Endodermal cell (in vitro differentiated cells): Measurements from ENCODE around the gene SEMA4A. TPM values are rescaled to one million over a fixed set of nuclear protein-coding genes. Genes with fewer than 3 reads are reported as not detected.
A peak's percentile ranks its signal among the peaks of the same experiment; 100 is the strongest.

Experiments
- DNase-seq: peaks from one replicate; pipeline ENCODE4 v3.0.0-alpha.2; 2017
- H3K27ac ChIP-seq: 2 replicates; pipeline ENCODE4 v1.5.1; 2013; ENCODE audit warnings: mild to moderate bottlenecking, low read depth, low read length, moderate library complexity
- H3K27me3 ChIP-seq: 2 replicates; pipeline ENCODE4 v1.6.1; 2013; ENCODE audit warnings: mild to moderate bottlenecking, low read length, moderate library complexity; ENCODE audit not compliant: insufficient read depth, control insufficient read depth, poor library complexity, severe bottlenecking
- H3K36me3 ChIP-seq: 2 replicates; pipeline ENCODE4 v1.7.0; 2013; ENCODE audit warnings: mild to moderate bottlenecking, low read length, moderate library complexity; ENCODE audit not compliant: control insufficient read depth, insufficient read depth
- H3K4me1 ChIP-seq: one replicate; pipeline ENCODE4 v1.7.0; 2013; ENCODE audit warnings: low read length; ENCODE audit not compliant: control insufficient read depth, insufficient read depth
- H3K4me3 ChIP-seq: 2 replicates; pipeline ENCODE4 v1.5.1; 2013; ENCODE audit warnings: mild to moderate bottlenecking, low read length, moderate library complexity
- H3K9ac ChIP-seq: 2 replicates; pipeline ENCODE4 v1.6.1; 2013; ENCODE audit warnings: mild to moderate bottlenecking, low read length, moderate library complexity; ENCODE audit not compliant: poor library complexity, severe bottlenecking; ENCODE audit errors: extremely low read depth
- H3K9me3 ChIP-seq: 2 replicates; pipeline ENCODE4 v1.6.1; 2013; ENCODE audit warnings: mild to moderate bottlenecking, low read length, moderate library complexity; ENCODE audit not compliant: control insufficient read depth
- H3K27ac Mint-ChIP-seq: 2 replicates; pipeline ENCODE4 v1.8.0; 2020; ENCODE audit warnings: mixed read lengths
- H3K27me3 Mint-ChIP-seq: 2 replicates; pipeline ENCODE4 v1.8.0; 2021; ENCODE audit warnings: mild to moderate bottlenecking, mixed read lengths; ENCODE audit not compliant: insufficient read depth
- H3K36me3 Mint-ChIP-seq: 2 replicates; pipeline ENCODE4 v1.8.0; 2020; ENCODE audit warnings: low read depth, mixed read lengths
- H3K4me1 Mint-ChIP-seq: 2 replicates; pipeline ENCODE4 v1.8.0; 2020; ENCODE audit warnings: mixed read lengths
- H3K4me3 Mint-ChIP-seq: 2 replicates; pipeline ENCODE4 v1.8.0; 2020; ENCODE audit warnings: mild to moderate bottlenecking, moderate library complexity, mixed read lengths
- H3K9me3 Mint-ChIP-seq: 2 replicates; pipeline ENCODE4 v1.8.0; 2020; ENCODE audit warnings: mild to moderate bottlenecking, mixed read lengths
- CTCF ChIP-seq: fragments of 200-600 bp; sonication (generic); conservative IDR thresholded peaks from 2 replicates; pipeline ENCODE4 v1.5.0; 2021; ENCODE audit warnings: antibody characterized with exemption, mild to moderate bottlenecking
- WGBS, 2 experiments: methylation state at CpG; one replicate each; pipeline versions ENCODE4 v1.1.5 to v1.1.7; 2013; ENCODE audit warnings: missing lambda C conversion rate in 2 of 2, mixed read lengths in 1 of 2; ENCODE audit not compliant: insufficient coverage in 1 of 2, insufficient read length in 1 of 2; 5-methylcytosine and 5-hydroxymethylcytosine counted together
- total RNA-seq, 2 donors: library from RNA; stranded (reverse); fragmentation: NEBNext Ultra II Directional in 1 of 2; extraction: Animal tissue kit (Norgen Biotek cat#: 25700) in 1 of 2; gene quantifications; 2 replicates in 1 of 2; 3 replicates in 1 of 2; pipeline ENCODE4 v1.2.1, GENCODE V29; 2021

The SEMA4A gene
- total RNA-seq, 2 donors from 2014 or later, result 6.4 to 10.3 TPM

GRCh38 chr1:156217871-156218270 is 64.5 kb downstream of the SEMA4A start:
- Mint-ChIP-seq H3K36me3 (peaks cover 56% of the 10 kb centered on the region), H3K27ac (peak overlapping the region; percentile 80), H3K4me1 (peaks cover 14% of the 10 kb centered on the region), H3K9me3 (no peaks in the 10 kb centered on the region), H3K4me3 (no peak overlapping the region), H3K27me3 (no peaks in the 10 kb centered on the region)
- Histone ChIP-seq H3K27ac (no peak overlapping the region), H3K36me3 (peaks cover 30% of the 10 kb centered on the region), H3K4me1 (no peaks in the 10 kb centered on the region), H3K4me3 (peak overlapping the region; percentile 37), H3K9me3 (no peaks in the 10 kb centered on the region), H3K9ac (peak overlapping the region; percentile 52), H3K27me3 (no peaks in the 10 kb centered on the region)
- WGBS, 2 experiments, result 80 to 100% methylated on average over 1 to 2 of the region's 2 CpGs
- DNase-seq, result peak; percentile 44
- no peak for TF ChIP-seq CTCF

GRCh38 chr1:156220226-156220625 is 66.8 kb downstream of the SEMA4A start:
- Histone ChIP-seq H3K27ac (no peak overlapping the region), H3K9ac (no peak overlapping the region), H3K4me3 (no peak overlapping the region), H3K4me1 (no peaks in the 10 kb centered on the region), H3K9me3 (no peaks in the 10 kb centered on the region), H3K36me3 (peaks cover 40% of the 10 kb centered on the region), H3K27me3 (no peaks in the 10 kb centered on the region)
- Mint-ChIP-seq H3K4me3 (no peak overlapping the region), H3K4me1 (peaks cover 8% of the 10 kb centered on the region), H3K27ac (no peak overlapping the region), H3K27me3 (no peaks in the 10 kb centered on the region), H3K36me3 (peaks cover 59% of the 10 kb centered on the region), H3K9me3 (no peaks in the 10 kb centered on the region)
- WGBS, 2 experiments, result 97% methylated on average over 6 to 9 of the region's 9 CpGs
- TF ChIP-seq CTCF, result no peak
- DNase-seq, result no peak

- peaks cover 66% of the 10 kb centered on the region for H3K36me3 Mint-ChIP-seq
- no peak overlapping the region for H3K4me3 Mint-ChIP-seq
- 80 to 94% methylated on average over 5 to 13 of the region's 13 CpGs for WGBS, 2 experiments
Measured at GRCh38 chr1:156221986-156222692, 68.8 kb downstream of the SEMA4A start.

More at GRCh38 chr1:156221986-156222692, 68.8 kb downstream of the SEMA4A start:
- Histone ChIP-seq H3K27ac (no peak overlapping the region), H3K4me3 (no peak overlapping the region), H3K9ac (no peak overlapping the region), H3K36me3 (peaks cover 46% of the 10 kb centered on the region), H3K27me3 (no peaks in the 10 kb centered on the region), H3K4me1 (no peaks in the 10 kb centered on the region), H3K9me3 (no peaks in the 10 kb centered on the region)
- H3K9me3 Mint-ChIP-seq, result no peaks in the 10 kb centered on the region
- peaks cover 11% of the 10 kb centered on the region for H3K4me1 Mint-ChIP-seq
- H3K27me3 Mint-ChIP-seq, result no peaks in the 10 kb centered on the region
- TF ChIP-seq CTCF, result no peak
- DNase-seq, result no peak
- H3K27ac Mint-ChIP-seq, result no peak overlapping the region
